LNCAP (cell line): ENCODE data around the gene RAB38.

Experiments
- CTCF ChIP-seq: fragments of 450-650 bp; IDR thresholded peaks from 2 replicates; pipeline ENCODE4 v1.5.1; 2017; ENCODE audit warnings: mild to moderate bottlenecking

Gene RAB38

GRCh38 chr11:88068848-88069554 is 106.2 kb downstream of the RAB38 start:
- TF ChIP-seq CTCF, result no peak

GRCh38 chr11:88066090-88066489 is 109.2 kb downstream of the RAB38 start:
- no peak for TF ChIP-seq CTCF

GRCh38 chr11:88064097-88064705 is 111.0 kb downstream of the RAB38 start:
- TF ChIP-seq CTCF, result no peak
